ENCODE data around the gene FBN2.
A peak's percentile ranks its signal among the peaks of the same experiment; 100 is the strongest.

FBN2 gene

DNA sequence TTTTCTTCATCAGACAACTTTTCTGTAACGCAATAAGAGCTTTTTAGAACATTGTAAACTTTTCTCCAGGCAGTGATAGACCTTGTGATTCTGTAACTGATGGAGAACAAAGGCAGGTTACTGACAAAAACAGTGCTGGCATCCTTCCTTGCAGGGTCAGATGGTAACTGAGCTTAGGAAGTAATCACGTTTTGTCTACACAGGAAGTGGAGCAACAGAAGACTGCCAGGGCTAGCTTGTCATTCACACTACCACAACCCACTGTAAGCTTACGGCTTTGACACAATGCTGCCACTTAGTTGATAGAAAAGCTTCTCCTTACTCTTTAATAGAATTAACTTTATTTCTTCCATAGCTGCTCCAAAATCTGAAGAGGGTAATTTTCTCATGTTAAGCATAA, 46.8 kb downstream of the FBN2 start:
- Histone ChIP-seq H3K23ac (ENCODE audit: low read length) (no peak overlapping the region), H2BK5ac (ENCODE audit: low read depth, low read length, poor library complexity) (no peak overlapping the region), H3K27ac (ENCODE audit: low read depth, low read length) (no peak overlapping the region), H3K36me3 (ENCODE audit: control insufficient read depth in 1 of 2, insufficient read depth in 2 of 2, low read length in 2 of 2) (no peaks in the 10 kb centered on the region), H3K4me2 (ENCODE audit: low read length) (no peak overlapping the region), H2BK12ac (ENCODE audit: low read length) (no peak overlapping the region), H3K9me3 (ENCODE audit: insufficient read depth, low read depth, low read length) (no peaks in the 10 kb centered on the region), H4K91ac (ENCODE audit: low read depth, low read length) (no peak overlapping the region), H3K14ac (ENCODE audit: low read length) (no peak overlapping the region), H4K8ac (ENCODE audit: low read depth, low read length) (no peak overlapping the region), H3K4ac (ENCODE audit: low read depth, low read length) (no peak overlapping the region), H3K79me2 (ENCODE audit: control insufficient read depth, insufficient read depth, low read length, poor library complexity) (no peaks in the 10 kb centered on the region), H3K79me1 (ENCODE audit: low read length) (no peaks in the 10 kb centered on the region), H2AFZ (ENCODE audit: insufficient read depth, low read length, poor library complexity) (no peak overlapping the region), H3K18ac (ENCODE audit: low read length) (no peak overlapping the region), H3K4me1 (ENCODE audit: control insufficient read depth in 1 of 2, insufficient read depth in 2 of 2, low read length in 2 of 2) (no peaks in the 10 kb centered on the region), H3K27me3 (ENCODE audit: insufficient read depth, low read length) (no peaks in the 10 kb centered on the region), H3K4me3 (ENCODE audit: low read depth, low read length) (no peak overlapping the region), H3K9ac (ENCODE audit: low read length) (no peak overlapping the region), H2AK5ac (ENCODE audit: low read length) (no peak overlapping the region), H4K12ac (ENCODE audit: low read depth, low read length) (no peak overlapping the region), H2BK120ac (ENCODE audit: insufficient read depth, low read length, poor library complexity) (no peak overlapping the region)
- no CpG with 5 or more reads among the region's 3 CpGs for WGBS (ENCODE audit: extremely low coverage, insufficient coverage, insufficient read length)
- no peak for DNase-seq

DNA sequence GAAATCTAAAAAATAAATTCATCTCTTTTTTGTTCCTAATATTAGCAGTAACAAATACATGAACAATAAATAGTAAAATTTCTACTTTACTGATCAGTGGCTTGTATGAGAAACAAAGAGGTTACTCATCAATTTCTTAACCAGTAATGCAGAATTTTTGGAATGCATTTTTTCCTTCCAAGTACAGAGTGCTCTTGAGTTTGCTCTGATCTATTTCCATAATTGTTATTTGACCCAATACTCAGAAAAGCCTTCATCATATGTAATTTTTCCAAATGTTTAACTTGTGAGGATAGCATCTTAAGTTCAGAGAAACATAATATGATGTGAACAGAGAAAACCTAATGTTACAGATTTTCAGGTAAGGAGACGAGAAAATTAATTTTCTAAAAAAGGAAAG, 47.3 kb downstream of the FBN2 start:
- Histone ChIP-seq H4K12ac (ENCODE audit: low read depth, low read length) (no peak overlapping the region), H2BK5ac (ENCODE audit: low read depth, low read length, poor library complexity) (no peak overlapping the region), H3K4me3 (ENCODE audit: low read depth, low read length) (no peak overlapping the region), H4K91ac (ENCODE audit: low read depth, low read length) (no peak overlapping the region), H2AFZ (ENCODE audit: insufficient read depth, low read length, poor library complexity) (no peak overlapping the region), H3K27ac (ENCODE audit: low read depth, low read length) (no peak overlapping the region), H3K79me1 (ENCODE audit: low read length) (no peaks in the 10 kb centered on the region), H4K8ac (ENCODE audit: low read depth, low read length) (no peak overlapping the region), H3K9me3 (ENCODE audit: insufficient read depth, low read depth, low read length) (no peaks in the 10 kb centered on the region), H3K9ac (ENCODE audit: low read length) (no peak overlapping the region), H3K4me2 (ENCODE audit: low read length) (no peak overlapping the region), H3K36me3 (ENCODE audit: control insufficient read depth in 1 of 2, insufficient read depth in 2 of 2, low read length in 2 of 2) (no peaks in the 10 kb centered on the region), H2BK12ac (ENCODE audit: low read length) (no peak overlapping the region), H3K18ac (ENCODE audit: low read length) (no peak overlapping the region), H2AK5ac (ENCODE audit: low read length) (no peak overlapping the region), H3K79me2 (ENCODE audit: control insufficient read depth, insufficient read depth, low read length, poor library complexity) (no peaks in the 10 kb centered on the region), H3K23ac (ENCODE audit: low read length) (no peak overlapping the region), H3K27me3 (ENCODE audit: insufficient read depth, low read length) (no peaks in the 10 kb centered on the region), H3K4ac (ENCODE audit: low read depth, low read length) (no peak overlapping the region), H2BK120ac (ENCODE audit: insufficient read depth, low read length, poor library complexity) (no peak overlapping the region), H3K4me1 (ENCODE audit: control insufficient read depth in 1 of 2, insufficient read depth in 2 of 2, low read length in 2 of 2) (no peaks in the 10 kb centered on the region), H3K14ac (ENCODE audit: low read length) (no peak overlapping the region)
- WGBS (ENCODE audit: extremely low coverage, insufficient coverage, insufficient read length) = no CpG with 5 or more reads among the region's 1 CpG
- DNase-seq = peak in 1 of 2 donors; percentile 25

DNA sequence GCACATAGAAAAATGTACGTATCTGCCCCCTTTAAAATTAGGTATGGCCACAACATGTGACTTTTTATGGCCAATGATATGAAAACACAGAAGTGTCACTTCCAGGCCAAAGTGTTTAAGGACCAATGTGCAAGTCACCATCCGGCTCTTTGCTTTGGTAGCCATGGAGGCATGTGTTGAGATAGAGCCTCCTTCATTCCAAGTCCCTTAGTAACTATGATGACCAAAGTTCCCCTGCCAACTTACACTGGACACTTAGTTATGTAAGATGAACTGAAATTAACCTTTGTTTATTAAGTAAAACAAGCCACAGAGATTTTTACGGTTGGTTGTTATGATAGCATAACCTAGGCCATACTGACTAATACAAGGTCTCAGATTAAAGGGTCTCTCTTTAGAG, 51.0 kb downstream of the FBN2 start:
- Histone ChIP-seq H3K9me3 (ENCODE audit: insufficient read depth, low read depth, low read length) (no peaks in the 10 kb centered on the region), H2BK120ac (ENCODE audit: insufficient read depth, low read length, poor library complexity) (no peak overlapping the region), H4K12ac (ENCODE audit: low read depth, low read length) (no peak overlapping the region), H3K18ac (ENCODE audit: low read length) (no peak overlapping the region), H3K27ac (ENCODE audit: low read depth, low read length) (no peak overlapping the region), H3K4me2 (ENCODE audit: low read length) (no peak overlapping the region), H3K36me3 (ENCODE audit: control insufficient read depth in 1 of 2, insufficient read depth in 2 of 2, low read length in 2 of 2) (no peaks in the 10 kb centered on the region), H3K79me2 (ENCODE audit: control insufficient read depth, insufficient read depth, low read length, poor library complexity) (no peaks in the 10 kb centered on the region), H3K9ac (ENCODE audit: low read length) (no peak overlapping the region), H4K91ac (ENCODE audit: low read depth, low read length) (no peak overlapping the region), H3K14ac (ENCODE audit: low read length) (no peak overlapping the region), H3K4ac (ENCODE audit: low read depth, low read length) (no peak overlapping the region), H3K23ac (ENCODE audit: low read length) (no peak overlapping the region), H2AK5ac (ENCODE audit: low read length) (no peak overlapping the region), H3K4me1 (ENCODE audit: control insufficient read depth in 1 of 2, insufficient read depth in 2 of 2, low read length in 2 of 2) (no peaks in the 10 kb centered on the region), H3K79me1 (ENCODE audit: low read length) (no peaks in the 10 kb centered on the region), H3K4me3 (ENCODE audit: low read depth, low read length) (no peak overlapping the region), H2BK5ac (ENCODE audit: low read depth, low read length, poor library complexity) (no peak overlapping the region), H2AFZ (ENCODE audit: insufficient read depth, low read length, poor library complexity) (no peak overlapping the region), H3K27me3 (ENCODE audit: insufficient read depth, low read length) (no peaks in the 10 kb centered on the region), H4K8ac (ENCODE audit: low read depth, low read length) (no peak overlapping the region), H2BK12ac (ENCODE audit: low read length) (no peak overlapping the region)
- no CpG with 5 or more reads among the region's 3 CpGs for WGBS (ENCODE audit: extremely low coverage, insufficient coverage, insufficient read length)
- peak; percentile 48 to 75 for DNase-seq

DNA sequence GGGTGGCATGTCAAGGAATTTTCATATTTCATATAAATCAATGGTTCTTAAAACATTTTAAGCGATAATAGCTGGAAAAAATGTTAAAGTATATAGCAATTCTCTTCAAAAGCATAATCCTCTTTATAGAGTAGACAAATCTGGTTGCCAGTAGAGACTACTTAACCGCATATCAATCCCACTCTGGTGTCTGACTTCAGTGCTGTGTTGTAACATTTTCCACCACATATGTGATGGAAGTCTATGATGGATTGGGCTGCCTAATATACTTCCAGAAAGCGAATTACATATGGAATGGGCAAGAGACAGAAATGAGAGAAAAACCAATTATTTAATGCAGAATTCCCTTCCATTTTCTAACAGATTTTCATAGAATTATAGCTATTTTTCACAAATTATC, 54.3 kb downstream of the FBN2 start:
- Histone ChIP-seq H3K23ac (ENCODE audit: low read length) (no peak overlapping the region), H4K12ac (ENCODE audit: low read depth, low read length) (no peak overlapping the region), H4K8ac (ENCODE audit: low read depth, low read length) (no peak overlapping the region), H3K4me1 (ENCODE audit: control insufficient read depth in 1 of 2, insufficient read depth in 2 of 2, low read length in 2 of 2) (no peaks in the 10 kb centered on the region), H3K4me3 (ENCODE audit: low read depth, low read length) (no peak overlapping the region), H3K79me2 (ENCODE audit: control insufficient read depth, insufficient read depth, low read length, poor library complexity) (no peaks in the 10 kb centered on the region), H3K79me1 (ENCODE audit: low read length) (no peaks in the 10 kb centered on the region), H2AK5ac (ENCODE audit: low read length) (no peak overlapping the region), H3K9me3 (ENCODE audit: insufficient read depth, low read depth, low read length) (no peaks in the 10 kb centered on the region), H2AFZ (ENCODE audit: insufficient read depth, low read length, poor library complexity) (no peak overlapping the region), H3K36me3 (ENCODE audit: control insufficient read depth in 1 of 2, insufficient read depth in 2 of 2, low read length in 2 of 2) (no peaks in the 10 kb centered on the region), H4K91ac (ENCODE audit: low read depth, low read length) (no peak overlapping the region), H3K4me2 (ENCODE audit: low read length) (no peak overlapping the region), H3K27me3 (ENCODE audit: insufficient read depth, low read length) (no peaks in the 10 kb centered on the region), H3K14ac (ENCODE audit: low read length) (no peak overlapping the region), H3K27ac (ENCODE audit: low read depth, low read length) (no peak overlapping the region), H2BK5ac (ENCODE audit: low read depth, low read length, poor library complexity) (no peak overlapping the region), H2BK12ac (ENCODE audit: low read length) (no peak overlapping the region), H3K4ac (ENCODE audit: low read depth, low read length) (no peak overlapping the region), H3K9ac (ENCODE audit: low read length) (no peak overlapping the region), H2BK120ac (ENCODE audit: insufficient read depth, low read length, poor library complexity) (no peak overlapping the region), H3K18ac (ENCODE audit: low read length) (no peak overlapping the region)
- no peak for DNase-seq
- no CpG with 5 or more reads among the region's 3 CpGs for WGBS (ENCODE audit: extremely low coverage, insufficient coverage, insufficient read length)

All from trophoblast cell (in vitro differentiated cells and primary cell).